Spleen (tissue), 7 donors: ENCODE measurements around the gene TEX22.

Experiments used
- CTCF ChIP-seq, 11 experiments: fragments of 200-600 bp in 7 of 11; fragments of 450-650 bp in 4 of 11; sonication (generic) in 4 of 11; IDR thresholded peaks in 8 of 11; conservative IDR thresholded peaks in 3 of 11; 1 replicate in 7 of 11; 2 replicates in 4 of 11; pipeline versions ENCODE4 v1.4.0 to v1.8.0; 2016 to 2021; ENCODE audit warnings: antibody characterized with exemption in 11 of 11, inconsistent platforms in 4 of 11, mild to moderate bottlenecking in 1 of 11
- POLR2A ChIP-seq, 3 donors: fragments of 450-650 bp; IDR thresholded peaks; one replicate each; pipeline ENCODE4 v1.5.1; 2017; ENCODE audit warnings: antibody characterized with exemption in 3 of 3, mild to moderate bottlenecking in 1 of 3
- POLR2AphosphoS5 ChIP-seq, 3 donors: sonication (generic); formaldehyde crosslinking; IDR thresholded peaks; one replicate each; pipeline ENCODE4 v1.5.1; 2017; ENCODE audit warnings: antibody characterized with exemption in 3 of 3
- donor health status: DM: no; HTN: no; CAD: no; lungs with moderate emphysema.
- donor health status: DM: no; HTN: no; CAD: no.
- donor health status: DM: no; HTN: no; CAD: no.

- no peak for TF ChIP-seq POLR2AphosphoS5 (IDR thresholded peaks at IDR 0.05)
- TF ChIP-seq POLR2A (IDR thresholded peaks at IDR 0.05) = no peak
- TF ChIP-seq CTCF (IDR thresholded peaks at IDR 0.05 in 8 of 11, conservative IDR thresholded peaks at IDR 0.05 in 3 of 11) = no peak
Observed at GRCh38 chr14:105437723-105438500, 39.6 kb downstream of the TEX22 start.
